Cardiac ventricle fibroblast (primary cell): ENCODE data around the gene ZNF518B. TPM values are rescaled to one million over a fixed set of nuclear protein-coding genes. Genes with fewer than 3 reads are reported as not detected.

ENCODE experiments used
- total RNA-seq: library from RNA; depleted of rRNA; stranded (reverse); fragments of >200 nt; gene quantifications from 2 replicates; pipeline ENCODE4 v1.2.3, GENCODE V29; 2015

The ZNF518B gene
- total RNA-seq, result 21.6 and 25.8 TPM in 2 replicates

GRCh38 chr4:10457255-10457801 lies at the start of gene ZNF518B:
Gene ZNF518B (minus strand): TSS chr4:10457426. CDS start chr4:10446328, 11,098 bp downstream.

Other genes with a start within 250 kb of the ZNF518B start
- not detected in 2 replicates for gene CLNK, start 227.3 kb upstream of the ZNF518B start, total RNA-seq